GM12801 (cell line): ENCODE measurements around the gene B3GALT4.

Source experiments
- CTCF ChIP-seq: IDR thresholded peaks from one replicate; pipeline ENCODE4 v1.5.1; 2011; ENCODE audit warnings: control low read depth; ENCODE audit not compliant: insufficient read length; ENCODE audit errors: extremely low read depth

B3GALT4 gene

GRCh38 chr6:33247977-33248642 is 28.8 kb upstream of the B3GALT4 start:
- no peak for TF ChIP-seq CTCF

DNA sequence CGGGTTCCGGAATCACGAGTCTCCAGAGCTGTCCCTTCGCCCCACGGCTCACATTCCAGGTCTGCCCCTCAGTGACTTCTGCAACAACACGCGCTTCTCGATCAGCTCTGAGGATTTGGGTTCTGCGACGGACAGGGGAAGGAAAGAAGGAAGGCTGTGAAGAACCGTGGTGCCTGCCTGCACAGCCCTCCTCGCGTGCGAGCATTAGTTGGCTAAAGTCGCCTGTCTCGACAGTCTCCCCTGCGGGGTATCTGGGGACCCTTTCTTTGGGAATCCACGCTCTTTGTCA is 28.3 kb upstream of the B3GALT4 start:
- no peak for TF ChIP-seq CTCF

DNA sequence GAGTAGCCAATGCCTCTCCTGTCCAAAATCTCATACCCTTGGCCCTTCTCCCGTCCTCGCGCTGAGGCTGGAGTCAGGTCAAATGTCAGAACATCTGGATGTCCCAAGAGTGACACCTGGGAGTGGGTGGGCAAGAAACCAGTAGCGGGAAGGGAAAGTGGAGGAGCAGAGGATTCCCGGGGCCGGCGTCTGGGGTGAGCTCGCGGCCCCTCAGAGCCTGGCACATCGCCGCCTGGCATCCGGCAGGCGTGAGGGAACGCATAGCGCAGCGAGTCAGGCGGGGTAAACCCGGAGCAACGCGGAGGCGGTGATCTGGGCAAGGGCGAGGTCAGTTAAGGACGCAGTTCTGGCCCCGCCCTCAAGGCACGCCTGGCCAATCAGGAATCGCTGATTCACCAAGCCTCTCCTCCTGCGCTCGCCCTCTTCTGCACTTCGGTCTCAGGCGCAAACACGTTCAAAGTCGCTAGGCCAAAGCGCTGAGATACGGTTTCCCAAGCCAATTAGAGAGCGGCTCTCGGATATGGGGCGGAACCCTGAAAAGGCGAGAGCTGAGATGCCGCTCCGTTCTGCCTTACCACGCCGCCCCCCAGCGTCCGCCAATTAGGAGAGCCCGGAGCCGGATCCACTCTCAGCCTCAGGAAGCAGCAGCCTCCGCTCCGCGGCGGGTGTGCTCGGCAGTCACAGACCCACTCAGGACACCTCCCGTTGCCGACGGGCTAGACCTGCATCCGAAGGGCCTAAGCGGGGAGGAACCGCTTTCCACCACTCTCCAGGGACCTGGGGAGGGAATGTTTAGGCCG is 27.8 kb upstream of the B3GALT4 start:
- no peak for TF ChIP-seq CTCF

- TF ChIP-seq CTCF = no peak
These were observed 26.9 kb upstream of the B3GALT4 start for GRCh38 chr6:33249732-33250630.

DNA sequence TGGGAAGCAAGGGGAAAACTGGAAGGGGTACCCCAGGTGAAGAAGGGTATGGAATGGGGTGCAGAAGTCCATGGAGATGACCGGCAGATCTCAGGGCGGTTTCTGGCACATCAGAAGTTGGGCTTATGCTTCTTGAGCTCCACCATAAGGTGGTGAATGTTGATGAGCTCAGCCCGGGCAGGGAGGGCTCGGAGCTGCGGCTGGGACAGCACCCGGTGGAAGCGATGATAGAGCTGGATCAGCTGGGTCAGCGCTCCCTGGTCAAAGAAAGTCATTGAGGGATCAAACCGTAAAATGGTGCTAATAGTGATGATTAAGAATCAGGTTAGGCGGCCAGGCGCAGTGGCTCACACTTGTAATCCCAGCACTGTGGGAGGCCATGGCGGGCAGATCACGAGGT is 26.2 kb upstream of the B3GALT4 start:
- no peak for TF ChIP-seq CTCF

DNA sequence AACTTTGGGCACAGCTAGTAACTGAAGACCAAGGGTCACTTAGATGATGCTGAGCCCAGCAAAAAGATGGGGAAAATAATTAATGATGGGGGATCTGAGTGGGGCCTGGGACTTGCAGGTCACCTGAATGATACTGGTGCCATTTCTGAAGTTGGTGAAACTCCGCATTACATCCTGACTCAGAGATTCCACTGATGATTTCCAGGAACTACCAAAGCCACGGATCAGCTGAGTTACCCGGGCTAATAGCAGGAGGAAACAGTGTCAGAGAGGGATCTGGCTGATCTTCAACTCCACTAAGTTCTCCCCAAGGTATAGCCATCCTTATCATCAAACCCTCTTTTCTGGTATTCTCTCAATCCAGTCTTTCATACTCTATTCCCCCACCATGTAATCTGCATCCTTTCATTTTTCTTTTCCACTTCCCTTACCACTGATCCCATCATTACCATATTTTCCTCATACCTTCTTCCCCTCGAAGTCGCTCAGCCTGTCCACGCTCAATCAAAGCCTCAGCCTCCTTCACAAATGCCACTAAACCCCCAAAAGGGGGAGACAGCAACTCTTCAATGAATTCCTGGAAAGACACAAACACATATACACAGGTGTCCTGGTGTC is 25.4 kb upstream of the B3GALT4 start:
- no peak for TF ChIP-seq CTCF

DNA sequence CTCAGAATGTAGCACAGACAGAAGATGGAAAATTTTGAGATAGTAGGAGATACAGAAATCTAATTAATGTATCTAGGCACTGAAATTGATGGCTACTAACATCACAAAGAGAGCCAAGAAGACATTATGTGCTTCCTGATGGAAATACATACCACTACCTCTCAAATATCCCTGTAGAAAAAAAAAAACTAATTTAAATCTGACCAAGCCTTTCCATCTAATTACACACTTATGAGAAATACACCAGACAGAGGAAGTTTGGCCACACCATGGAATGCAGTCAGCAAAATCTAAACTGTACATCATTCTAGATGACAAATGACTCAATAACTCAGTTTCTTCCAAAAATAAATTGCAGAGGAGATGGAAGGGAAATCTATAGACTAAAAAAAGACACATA is 24.2 kb upstream of the B3GALT4 start:
- no peak for TF ChIP-seq CTCF
